H1 (cell line): ENCODE measurements around the gene NLRP1. TPM values are rescaled to one million over a fixed set of nuclear protein-coding genes. Genes with fewer than 3 reads are reported as not detected.

Experiments
- CTCF ChIA-PET: fragments of 300-600 bp; sonication (Branson Sonifier 250); formaldehyde crosslinking; loops from one replicate; lab custom pipeline; 2021; ENCODE audit not compliant: partially characterized antibody; lab: Charles Lee
- POLR2A ChIA-PET: fragments of 300-600 bp; sonication (Branson Sonifier 250); formaldehyde crosslinking; loops from one replicate; lab custom pipeline; 2021; ENCODE audit warnings: inconsistent platforms; ENCODE audit not compliant: partially characterized antibody; lab: Charles Lee
- DNase-seq, 2 experiments: peaks; one replicate each; pipeline versions ENCODE4 v3.0.0 to v3.0.0-alpha.2; 2010 to 2022; ENCODE audit warnings: low spot score in 2 of 2, low read depth in 1 of 2, mixed read lengths in 1 of 2
- FAIRE-seq: peaks from 2 replicates; lab custom pipeline; 2011; peaks lifted over from hg19 to GRCh38; lab: Jason Lieb, UNC
- H2AFZ ChIP-seq: 2 replicates; pipeline ENCODE4 v1.8.1; 2012; ENCODE audit warnings: low read length, inconsistent platforms
- H2AK5ac ChIP-seq: 2 replicates; pipeline ENCODE4 v1.6.1; 2013; ENCODE audit warnings: low read depth, low read length
- H2BK120ac ChIP-seq: replicated peaks from 2 replicates; pipeline ENCODE3; 2013; ENCODE audit warnings: low read depth, low read length, inconsistent platforms
- H2BK12ac ChIP-seq: 2 replicates; pipeline ENCODE4 v1.6.1; 2013; ENCODE audit warnings: low read depth, low read length
- H2BK15ac ChIP-seq: 2 replicates; pipeline ENCODE4 v1.6.1; 2013; ENCODE audit warnings: low read length
- H2BK20ac ChIP-seq: 2 replicates; pipeline ENCODE4 v1.6.1; 2013; ENCODE audit warnings: low read length
- H2BK5ac ChIP-seq: 2 replicates; pipeline ENCODE4 v1.6.1; 2013; ENCODE audit warnings: low read depth, low read length
- H3K14ac ChIP-seq: 2 replicates; pipeline ENCODE4 v1.6.1; 2013; ENCODE audit warnings: inconsistent platforms; ENCODE audit not compliant: insufficient read length
- H3K18ac ChIP-seq: 2 replicates; pipeline ENCODE4 v1.6.1; 2013; ENCODE audit warnings: low read length; ENCODE audit errors: extremely low read depth
- H3K23ac ChIP-seq: 2 replicates; pipeline ENCODE4 v1.6.1; 2013; ENCODE audit warnings: inconsistent platforms; ENCODE audit not compliant: insufficient read length
- H3K23me2 ChIP-seq: 2 replicates; pipeline ENCODE4 v1.6.1; 2013; ENCODE audit warnings: low read depth, low read length
- H3K27ac ChIP-seq: 2 replicates; pipeline ENCODE4 v1.6.1; 2011; ENCODE audit warnings: low read depth, low read length, inconsistent platforms
- H3K27me3 ChIP-seq, 4 experiments: replicated peaks in 1 of 4; 1 replicate in 1 of 4; 2 replicates in 3 of 4; pipeline versions ENCODE4 v1.6.1 to v1.8.1; 2011 to 2013; ENCODE audit warnings: low read length in 3 of 4, mild to moderate bottlenecking in 3 of 4, inconsistent platforms in 2 of 4, mixed read lengths in 2 of 4, moderate library complexity in 1 of 4; ENCODE audit not compliant: control insufficient read depth in 3 of 4, insufficient read depth in 3 of 4; ENCODE audit errors: extremely low read depth in 1 of 4
- H3K36me3 ChIP-seq, 4 experiments: 2 replicates each; pipeline versions ENCODE4 v1.6.1 to v1.8.1; 2011 to 2013; ENCODE audit warnings: mild to moderate bottlenecking in 4 of 4, low read length in 3 of 4, moderate library complexity in 2 of 4, control low read depth in 1 of 4, inconsistent platforms in 1 of 4; ENCODE audit not compliant: insufficient read depth in 4 of 4, control insufficient read depth in 2 of 4
- H3K4ac ChIP-seq: replicated peaks from 2 replicates; pipeline ENCODE3; 2013; ENCODE audit warnings: low read length, low read depth, mixed read lengths, inconsistent platforms; ENCODE audit not compliant: insufficient read length
- H3K4me1 ChIP-seq, 4 experiments: replicated peaks in 1 of 4; 1 replicate in 1 of 4; 2 replicates in 3 of 4; pipeline versions ENCODE4 v1.6.1 to v1.8.1; 2011 to 2013; ENCODE audit warnings: low read length in 3 of 4, inconsistent platforms in 2 of 4, mixed read lengths in 1 of 4; ENCODE audit not compliant: insufficient read depth in 4 of 4, control insufficient read depth in 3 of 4
- H3K4me2 ChIP-seq, 2 experiments: 2 replicates each; pipeline versions ENCODE4 v1.6.1 to v1.8.1; 2011 to 2013; ENCODE audit warnings: low read depth in 2 of 2, low read length in 2 of 2, control low read depth in 1 of 2, inconsistent platforms in 1 of 2, mild to moderate bottlenecking in 1 of 2; ENCODE audit not compliant: insufficient read depth in 1 of 2
- H3K4me3 ChIP-seq, 4 experiments: fragments of 200-600, 300-600 bp in 1 of 4; sonication (generic), shearing (Covaris generic), sonication (Bioruptor Twin) in 1 of 4; 2 replicates each; pipeline versions ENCODE4 v1.5.1 to v1.8.1; 2011 to 2016; ENCODE audit warnings: low read length in 4 of 4, low read depth in 3 of 4, control low read depth in 2 of 4, inconsistent platforms in 2 of 4, mild to moderate bottlenecking in 2 of 4, mixed read lengths in 1 of 4, moderate library complexity in 1 of 4; ENCODE audit not compliant: insufficient read depth in 2 of 4; ENCODE audit errors: extremely low read depth in 1 of 4
- H3K56ac ChIP-seq: replicated peaks from 2 replicates; pipeline ENCODE3; 2013; ENCODE audit warnings: low read depth, mild to moderate bottlenecking, mixed read lengths, low read length, inconsistent platforms; ENCODE audit not compliant: insufficient read length
- H3K79me1 ChIP-seq: 2 replicates; pipeline ENCODE4 v1.6.1; 2013; ENCODE audit warnings: low read depth, low read length, control low read depth
- H3K79me2 ChIP-seq, 2 experiments: 2 replicates each; pipeline versions ENCODE4 v1.6.1 to v1.8.1; 2012 to 2013; ENCODE audit warnings: low read length in 2 of 2, mild to moderate bottlenecking in 2 of 2, inconsistent platforms in 1 of 2; ENCODE audit not compliant: insufficient read depth in 2 of 2, control insufficient read depth in 1 of 2
- H3K9ac ChIP-seq, 4 experiments: replicated peaks in 1 of 4; 1 replicate in 1 of 4; 2 replicates in 3 of 4; pipeline versions ENCODE4 v1.6.1 to v1.8.1; 2011 to 2013; ENCODE audit warnings: low read depth in 3 of 4, low read length in 3 of 4, control low read depth in 2 of 4, mild to moderate bottlenecking in 2 of 4, moderate library complexity in 2 of 4, inconsistent platforms in 1 of 4; ENCODE audit errors: extremely low read depth in 1 of 4
- H3K9me3 ChIP-seq, 2 experiments: 2 replicates each; pipeline versions ENCODE4 v1.6.1 to v1.8.1; 2012 to 2013; ENCODE audit warnings: mild to moderate bottlenecking in 2 of 2, moderate library complexity in 2 of 2, control low read depth in 1 of 2, inconsistent platforms in 1 of 2, low read depth in 1 of 2, low read length in 1 of 2, mixed read lengths in 1 of 2; ENCODE audit not compliant: insufficient read depth in 2 of 2
- H4K20me1 ChIP-seq, 2 experiments: replicated peaks in 1 of 2; 2 replicates each; pipeline versions ENCODE3 to v1.8.1; 2011 to 2013; ENCODE audit warnings: inconsistent platforms in 2 of 2, low read length in 2 of 2, mild to moderate bottlenecking in 1 of 2; ENCODE audit not compliant: insufficient read depth in 2 of 2, control insufficient read depth in 1 of 2
- H4K5ac ChIP-seq: 2 replicates; pipeline ENCODE4 v1.6.1; 2013; ENCODE audit warnings: low read length, low read depth, mixed read lengths, inconsistent platforms; ENCODE audit not compliant: insufficient read length
- H4K8ac ChIP-seq: 2 replicates; pipeline ENCODE4 v1.8.0; 2013; ENCODE audit warnings: mild to moderate bottlenecking, moderate library complexity, low read length, inconsistent platforms; ENCODE audit not compliant: insufficient read depth; ENCODE audit errors: extremely low read depth
- H4K91ac ChIP-seq: replicated peaks from 2 replicates; pipeline ENCODE3; 2013; ENCODE audit warnings: low read length, mixed read lengths, inconsistent platforms; ENCODE audit not compliant: insufficient read length
- ASH2L ChIP-seq: fragments of 200-600, 300-600 bp; sonication (generic); IDR thresholded peaks from one replicate; pipeline ENCODE4 v1.7.1; 2017; ENCODE audit warnings: low read length
- BRCA1 ChIP-seq: IDR thresholded peaks from 2 replicates; pipeline ENCODE4 v1.6.1; 2012; ENCODE audit warnings: low read depth, low read length, improper control_type of control experiment
- CTBP2 ChIP-seq: IDR thresholded peaks from 2 replicates; pipeline ENCODE4 v1.7.0; 2011; ENCODE audit warnings: borderline replicate concordance, mild to moderate bottlenecking, moderate library complexity, mixed read lengths, low read length; ENCODE audit not compliant: insufficient read depth, insufficient read length
- FOSL1 ChIP-seq: IDR thresholded peaks from 2 replicates; pipeline ENCODE4 v1.6.1; 2011; ENCODE audit warnings: mild to moderate bottlenecking, low read depth, low read length, moderate library complexity; ENCODE audit not compliant: insufficient read depth
- KDM1A ChIP-seq: fragments of 200-600, 300-600 bp; sonication (generic); IDR thresholded peaks from 2 replicates; pipeline ENCODE4 v1.7.1; 2016; ENCODE audit warnings: mild to moderate bottlenecking, low read length, borderline replicate concordance
- MAFK ChIP-seq: IDR thresholded peaks from 2 replicates; pipeline ENCODE4 v1.6.1; 2012; ENCODE audit warnings: low read depth, mild to moderate bottlenecking, improper control_type of control experiment, low read length
- PHF8 ChIP-seq: fragments of 200-600 bp; sonication (generic); conservative IDR thresholded peaks from 2 replicates; pipeline ENCODE4 v1.7.1; 2012; ENCODE audit warnings: low read depth, mild to moderate bottlenecking, inconsistent platforms, low read length, moderate library complexity
- POLR2A ChIP-seq, 2 experiments: IDR thresholded peaks; 1 replicate in 1 of 2; 2 replicates in 1 of 2; pipeline ENCODE4 v1.6.1; 2011; ENCODE audit warnings: low read depth in 2 of 2, low read length in 2 of 2, mild to moderate bottlenecking in 2 of 2; ENCODE audit errors: control extremely low read depth in 1 of 2
- RBBP5 ChIP-seq: IDR thresholded peaks from 2 replicates; pipeline ENCODE4 v1.7.1; 2012; ENCODE audit warnings: low read depth, mild to moderate bottlenecking, inconsistent platforms, low read length, moderate library complexity, borderline replicate concordance
- SIRT6 ChIP-seq: IDR thresholded peaks from one replicate; pipeline ENCODE4 v1.7.1; 2012; ENCODE audit warnings: low read length, inconsistent platforms
- WGBS, 2 experiments: shearing (Covaris generic) in 1 of 2; methylation state at CpG; one replicate each; pipeline versions ENCODE4 v1.1.6 to v1.1.7; 2013 to 2015; ENCODE audit warnings: low lambda C conversion rate in 2 of 2, mixed read lengths in 2 of 2, inconsistent platforms in 1 of 2, low coverage in 1 of 2, missing lambda C conversion rate in 1 of 2; ENCODE audit not compliant: insufficient replicate concordance in 2 of 2, insufficient coverage in 1 of 2, insufficient read length in 1 of 2; ENCODE audit errors: extremely low coverage in 1 of 2, missing lambda C conversion rate in 1 of 2; 5-methylcytosine and 5-hydroxymethylcytosine counted together
- polyA plus RNA-seq, 7 experiments: library from polyadenylated mRNA; depleted of rRNA in 3 of 7; stranded (reverse) in 5 of 7; unstranded in 2 of 7; fragments of >200 nt in 5 of 7; fragments of 200-250 nt in 2 of 7; gene quantifications; 1 replicate in 5 of 7; 2 replicates in 1 of 7; 4 replicates in 1 of 7; pipeline versions ENCODE4 v1.2.1 to v1.2.3, GENCODE V29; 2011 to 2013; ENCODE audit warnings: missing spikeins in 2 of 7, mixed read lengths in 2 of 7
- total RNA-seq: library from RNA; stranded (reverse); fragmentation: NEBNext Ultra II Directional; extraction: Animal tissue kit (Norgen Biotek cat#: 25700); gene quantifications from 2 replicates; pipeline ENCODE4 v1.2.1, GENCODE V29; 2021
- TF ChIP-seq, protein P1 (sequence below): IDR thresholded peaks from 2 replicates; pipeline ENCODE4 v1.6.1; 2012; ENCODE audit warnings: inconsistent platforms
- TF ChIP-seq, protein P2 (sequence below): IDR thresholded peaks from 2 replicates; pipeline ENCODE4 v1.6.1; 2011; ENCODE audit warnings: low read length, improper control_type of control experiment

Gene NLRP1
- total and polyA plus RNA-seq, 2 of the 8 experiments (the other 6 are each of a cell fraction or from before 2014, with no cell fraction given) = 8.6 to 10.4 TPM

GRCh38 chr17:5618476-5618875 is 34.2 kb upstream of the NLRP1 start:
- H3K9me3 ChIP-seq = no peaks in the 10 kb centered on the region
- POLR2A ChIA-PET = no interaction called here
- no peaks in the 10 kb centered on the region for H4K20me1 ChIP-seq
- H3K27me3 ChIP-seq = no peaks in the 10 kb centered on the region
- no peak overlapping the region for H4K91ac ChIP-seq
- CTCF ChIA-PET = no interaction called here
- H2BK15ac ChIP-seq = no peak overlapping the region
- DNase-seq = no peak
- no peaks in the 10 kb centered on the region for H3K79me1 ChIP-seq
- no peak overlapping the region for H4K8ac ChIP-seq
- H3K56ac ChIP-seq = no peak overlapping the region
- H3K14ac ChIP-seq = no peak overlapping the region
- H3K36me3 ChIP-seq = no peaks in the 10 kb centered on the region
- no peak overlapping the region for H3K4me3 ChIP-seq
- no peak overlapping the region for H3K4me2 ChIP-seq
- H2AFZ ChIP-seq = no peak overlapping the region
- no peak overlapping the region for H3K9ac ChIP-seq
- H2BK5ac ChIP-seq = no peak overlapping the region
- no peak overlapping the region for H4K5ac ChIP-seq
- no peak overlapping the region for H2BK20ac ChIP-seq
- H3K79me2 ChIP-seq = no peaks in the 10 kb centered on the region
- H2BK12ac ChIP-seq = no peak overlapping the region
- 84% methylated on average over 2 of the region's 2 CpGs; no CpG with 5 or more reads in 1 of the 2 experiments for WGBS, 2 experiments
- H3K4me1 ChIP-seq = no peaks in the 10 kb centered on the region
- H3K4ac ChIP-seq = no peak overlapping the region
- FAIRE-seq = no peak
- H2AK5ac ChIP-seq = no peak overlapping the region
- H2BK120ac ChIP-seq = no peak overlapping the region
- no peak overlapping the region for H3K18ac ChIP-seq
- H3K23ac ChIP-seq = no peak overlapping the region
- H3K23me2 ChIP-seq = peaks cover 3% of the 10 kb centered on the region; the same call in 1 of the 2 replicates
- H3K27ac ChIP-seq = no peak overlapping the region
- no peak for TF ChIP-seq FOSL1
- no peak for TF ChIP-seq POLR2A (IDR thresholded peaks at IDR 0.05; ENCODE audit: control extremely low read depth in 1 of 2, low read depth in 2 of 2, low read length in 2 of 2)
- TF ChIP-seq, protein P1, sequence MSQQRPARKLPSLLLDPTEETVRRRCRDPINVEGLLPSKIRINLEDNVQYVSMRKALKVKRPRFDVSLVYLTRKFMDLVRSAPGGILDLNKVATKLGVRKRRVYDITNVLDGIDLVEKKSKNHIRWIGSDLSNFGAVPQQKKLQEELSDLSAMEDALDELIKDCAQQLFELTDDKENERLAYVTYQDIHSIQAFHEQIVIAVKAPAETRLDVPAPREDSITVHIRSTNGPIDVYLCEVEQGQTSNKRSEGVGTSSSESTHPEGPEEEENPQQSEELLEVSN = no peak
- TF ChIP-seq, protein P2, sequence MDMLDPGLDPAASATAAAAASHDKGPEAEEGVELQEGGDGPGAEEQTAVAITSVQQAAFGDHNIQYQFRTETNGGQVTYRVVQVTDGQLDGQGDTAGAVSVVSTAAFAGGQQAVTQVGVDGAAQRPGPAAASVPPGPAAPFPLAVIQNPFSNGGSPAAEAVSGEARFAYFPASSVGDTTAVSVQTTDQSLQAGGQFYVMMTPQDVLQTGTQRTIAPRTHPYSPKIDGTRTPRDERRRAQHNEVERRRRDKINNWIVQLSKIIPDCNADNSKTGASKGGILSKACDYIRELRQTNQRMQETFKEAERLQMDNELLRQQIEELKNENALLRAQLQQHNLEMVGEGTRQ = no peak
- TF ChIP-seq BRCA1 = no peak
- no peak for TF ChIP-seq SIRT6
- no peak for TF ChIP-seq KDM1A
- no peak for TF ChIP-seq MAFK
- TF ChIP-seq PHF8 = no peak
- TF ChIP-seq CTBP2 = no peak
- no peak for TF ChIP-seq ASH2L
- TF ChIP-seq RBBP5 = no peak
